Suppressor macrophage treated with lipopolysaccharide for 4 hours (primary cell): ENCODE measurements around the gene ZNF648.
"Not testable (repeated sequence)": the region's sequence is repeated elsewhere in the genome, so short reads cannot be mapped to it uniquely, and the experiment has no call there.

Source experiments
- DNase-seq: peaks from one replicate; pipeline ENCODE4 v3.0.0-alpha.2; 2020

ZNF648 gene

DNA sequence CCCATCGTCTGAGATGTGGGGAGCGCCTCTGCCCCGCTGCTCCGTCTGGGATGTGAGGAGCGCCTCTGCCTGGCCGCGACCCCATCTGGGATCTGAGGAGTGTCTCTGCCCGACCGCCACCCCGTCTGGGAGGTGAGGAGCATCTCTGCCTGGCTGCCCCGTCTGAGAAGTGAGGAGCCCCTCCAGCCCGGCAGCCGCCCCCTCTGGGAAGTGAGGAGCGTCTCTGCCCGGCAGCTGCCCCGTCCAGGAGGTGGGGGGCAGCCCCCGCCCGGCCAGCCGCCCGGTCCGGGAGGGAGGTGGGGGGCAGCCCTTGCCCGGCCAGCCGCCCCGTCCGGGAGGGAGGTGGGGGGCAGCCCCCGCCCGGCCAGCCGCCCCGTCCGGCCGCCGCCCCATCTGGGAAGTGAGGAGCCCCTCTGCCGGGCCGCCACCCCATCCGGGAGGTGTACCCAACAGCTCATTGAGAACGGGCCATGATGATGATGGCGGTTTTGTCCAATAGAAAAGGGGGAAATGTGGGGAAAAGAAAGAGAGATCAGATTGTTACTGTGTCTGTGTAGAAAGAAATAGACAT, 50.6 kb downstream of the ZNF648 start:
- DNase-seq, result not testable (repeated sequence)

DNA sequence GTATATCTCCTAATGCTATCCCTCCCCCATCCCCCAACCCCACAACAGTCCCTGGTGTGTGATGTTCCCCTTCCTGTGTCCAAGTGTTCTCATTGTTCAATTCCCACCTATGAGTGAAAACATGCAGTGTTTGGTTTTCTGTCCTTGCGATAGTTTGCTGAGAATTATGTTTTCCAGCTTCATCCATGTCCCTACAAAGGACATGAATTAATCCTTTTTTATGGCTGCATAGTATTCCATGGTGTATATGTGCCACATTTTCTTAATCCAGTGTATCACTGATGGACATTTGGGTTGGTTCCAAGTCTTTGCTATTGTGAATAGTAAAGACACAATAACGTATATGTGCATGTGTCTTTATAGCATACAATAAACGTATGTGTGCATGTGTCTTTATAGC, 56.1 kb downstream of the ZNF648 start:
- not testable (repeated sequence) for DNase-seq

DNA sequence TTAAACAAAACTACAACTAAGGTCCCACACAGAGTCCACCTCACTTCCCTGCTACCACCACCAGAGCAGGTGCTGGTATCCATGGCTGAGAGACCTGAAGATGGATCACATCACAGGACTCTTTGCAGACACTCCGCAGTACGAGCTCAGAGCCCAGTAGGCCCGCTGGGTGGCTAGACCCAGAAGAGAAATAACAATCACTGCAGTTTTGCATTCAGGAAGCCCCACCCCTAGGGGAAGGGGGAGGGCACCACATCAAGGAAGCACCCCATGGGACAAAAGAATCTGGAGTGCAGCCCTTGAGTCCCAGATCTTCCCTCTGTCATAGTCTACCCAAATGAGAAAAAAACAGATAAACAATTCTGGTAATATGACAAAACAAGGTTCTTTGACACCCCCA, 56.9 kb downstream of the ZNF648 start:
- DNase-seq, result no peak
